Activated naive CD4-positive, alpha-beta T cell treated with anti-CD3 and anti-CD28 coated beads for 36 hours (primary cell): ENCODE results near the gene TRAF5. TPM values are rescaled to one million over a fixed set of nuclear protein-coding genes. Genes with fewer than 3 reads are reported as not detected.
"Not testable (repeated sequence)": the region's sequence is repeated elsewhere in the genome, so short reads cannot be mapped to it uniquely, and the experiment has no call there.

Source experiments
- CTCF ChIA-PET: fragments of 350-600 bp; sonication (Branson Sonifier 250); formaldehyde crosslinking; loops from one replicate; lab custom pipeline; 2021; ENCODE audit warnings: antibody characterized with exemption; lab: Charles Lee
- DNase-seq: peaks from one replicate; pipeline ENCODE4 v3.0.0-alpha.2; 2020
- H3K27ac Mint-ChIP-seq: one replicate; pipeline ENCODE4 v1.8.0; 2021; ENCODE audit warnings: mild to moderate bottlenecking, mixed read lengths
- H3K27me3 Mint-ChIP-seq: one replicate; pipeline ENCODE4 v1.8.0; 2021; ENCODE audit warnings: low read depth, mixed read lengths
- H3K36me3 Mint-ChIP-seq: one replicate; pipeline ENCODE4 v1.8.0; 2021; ENCODE audit warnings: low read depth, mixed read lengths
- H3K4me1 Mint-ChIP-seq: one replicate; pipeline ENCODE4 v1.8.0; 2021; ENCODE audit warnings: low read depth, mixed read lengths
- H3K4me3 Mint-ChIP-seq: one replicate; pipeline ENCODE4 v1.8.0; 2021; ENCODE audit warnings: mild to moderate bottlenecking, moderate library complexity, mixed read lengths
- H3K9me3 Mint-ChIP-seq: one replicate; pipeline ENCODE4 v1.8.0; 2021; ENCODE audit warnings: mixed read lengths
- intact Hi-C: fragments of 100-400 bp; cut with micrococcal nuclease; formaldehyde crosslinking; loops from one replicate; pipeline ENCODE4 v1.15.1; 2023
- total RNA-seq, 2 experiments: library from RNA; stranded (reverse); gene quantifications; one replicate each; pipeline ENCODE4 v1.2.3, GENCODE V29; 2021

The TRAF5 gene
- total RNA-seq, 2 experiments from 2014 or later: 16.1 to 18.8 TPM

DNA sequence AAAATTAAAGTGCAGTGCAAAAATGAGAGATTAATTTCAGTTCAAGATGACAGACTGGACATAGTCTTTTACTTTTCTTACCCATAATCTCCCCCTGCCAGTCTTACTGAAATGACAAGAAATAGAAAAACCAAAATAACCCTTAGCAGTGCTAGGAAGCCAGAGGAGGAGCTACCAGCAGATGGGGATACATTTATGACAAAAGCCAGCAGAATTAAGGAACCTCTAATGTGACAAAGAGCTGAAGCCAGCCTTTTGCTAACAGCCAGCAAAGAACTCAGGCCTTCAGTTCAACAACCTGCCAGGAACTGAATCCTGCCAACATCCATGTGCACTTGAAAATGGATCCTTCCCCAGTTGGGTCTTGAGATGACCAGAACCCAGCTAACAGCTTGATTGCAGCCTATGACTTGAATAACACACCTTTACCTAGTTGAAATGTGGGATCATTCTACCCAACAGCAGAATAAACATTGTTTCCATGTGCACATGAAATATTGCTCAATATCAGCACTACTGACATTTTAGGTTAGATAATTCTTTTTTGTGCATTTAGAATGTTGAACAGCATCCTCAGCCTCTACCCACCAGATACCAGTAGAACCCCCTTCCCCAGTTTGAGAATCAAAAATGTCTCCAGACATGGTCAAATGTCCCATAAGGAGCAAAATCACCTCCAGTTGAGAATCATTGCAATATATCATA, 7.9 kb upstream of the TRAF5 start:
- H3K27me3 Mint-ChIP-seq: no peaks in the 10 kb centered on the region
- peaks cover 30% of the 10 kb centered on the region for H3K4me1 Mint-ChIP-seq
- intact Hi-C loops: no loop called here

DNA sequence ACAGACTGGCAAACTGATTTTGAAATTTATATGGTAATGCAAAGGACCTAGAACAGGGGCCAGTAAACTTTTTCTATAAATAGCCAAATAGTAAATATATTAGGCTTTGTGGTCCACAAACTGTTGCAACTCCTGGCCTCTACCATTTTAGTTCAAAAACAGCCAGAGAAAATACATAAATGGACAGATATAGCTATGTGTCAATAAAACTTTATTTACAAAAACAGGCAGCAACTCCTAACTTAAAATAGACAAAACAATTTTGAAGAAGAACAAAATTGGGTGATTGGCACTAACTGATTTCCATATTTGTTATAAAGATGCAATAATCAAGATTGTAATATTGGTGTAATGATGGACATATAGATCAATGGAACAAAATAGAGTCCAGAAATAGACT, 6.7 kb upstream of the TRAF5 start:
- H3K4me3 Mint-ChIP-seq: no peak overlapping the region
- H3K9me3 Mint-ChIP-seq: no peaks in the 10 kb centered on the region
- no peaks in the 10 kb centered on the region for H3K36me3 Mint-ChIP-seq
- no peak overlapping the region for H3K27ac Mint-ChIP-seq
- no peak for DNase-seq
- intact Hi-C loops: loop anchor here (5.0 to 10.0 kb wide), 3 partner anchors 615 to 967 kb away; partner anchors contain the start of gene PPP2R5A
- H3K4me1 Mint-ChIP-seq: peaks cover 40% of the 10 kb centered on the region
- H3K27me3 Mint-ChIP-seq: no peaks in the 10 kb centered on the region
- CTCF ChIA-PET: no interaction called here

More for the DNA sequence above, 7.9 kb upstream of the TRAF5 start:
- Mint-ChIP-seq H3K4me3 (no peak overlapping the region), H3K27ac (no peak overlapping the region), H3K36me3 (no peaks in the 10 kb centered on the region), H3K9me3 (no peaks in the 10 kb centered on the region)
- CTCF ChIA-PET: interaction anchor here (1.1 kb wide), 1 partner anchor 151 kb away, joined by 3 read pairs; no protein-coding TSS in a partner anchor
- DNase-seq: no peak

DNA sequence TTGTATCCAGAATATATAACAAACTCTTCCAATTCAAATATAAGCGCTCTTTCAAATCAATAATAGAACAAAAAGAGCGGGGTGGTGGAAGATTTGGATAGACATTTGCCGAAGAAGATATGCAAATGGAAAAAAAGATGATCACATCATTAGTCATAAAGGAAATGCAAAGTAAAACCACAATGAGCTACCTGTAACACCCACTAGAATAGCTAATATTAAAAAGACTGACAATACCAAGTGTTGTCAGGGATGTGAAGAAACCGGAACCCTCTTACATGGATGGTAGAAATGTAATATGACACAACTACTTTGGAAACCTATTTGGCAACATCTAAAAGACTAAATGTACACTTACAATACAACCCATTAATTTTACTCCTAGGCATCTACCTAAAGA, 5.7 kb upstream of the TRAF5 start:
- DNase-seq: no peak
- Mint-ChIP-seq H3K9me3 (no peaks in the 10 kb centered on the region), H3K36me3 (no peaks in the 10 kb centered on the region), H3K4me1 (peaks cover 49% of the 10 kb centered on the region), H3K27me3 (no peaks in the 10 kb centered on the region), H3K4me3 (no peak overlapping the region), H3K27ac (no peak overlapping the region)
- CTCF ChIA-PET: interaction anchor here (1.2 to 1.4 kb wide), 2 partner anchors 11 to 96 kb away, joined by 3 read pairs; no protein-coding TSS in a partner anchor
- intact Hi-C loops: loop anchor here (1.0 to 10.0 kb wide), 5 partner anchors 16 to 966 kb away; partner anchors contain the start of gene PPP2R5A

DNA sequence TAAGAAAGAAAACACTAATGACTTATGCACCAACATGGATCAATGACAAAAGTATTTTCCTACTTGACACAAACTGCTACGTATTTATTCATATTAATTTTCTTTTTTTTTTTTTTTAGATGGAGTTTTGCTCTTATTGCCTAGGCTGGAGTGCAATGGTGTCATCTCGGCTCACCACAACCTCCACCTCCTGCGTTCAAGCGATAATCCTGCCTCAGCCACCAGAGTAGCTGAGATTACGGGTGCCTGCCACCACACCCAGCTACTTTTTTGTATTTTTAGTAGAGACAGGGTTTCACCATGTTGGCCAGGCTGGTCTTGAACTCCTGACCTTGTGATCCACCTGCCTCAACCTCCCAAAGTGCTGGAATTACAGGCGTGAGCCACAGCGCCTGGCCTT, 5.0 kb upstream of the TRAF5 start:
- H3K4me1 Mint-ChIP-seq: peaks cover 53% of the 10 kb centered on the region
- not testable (repeated sequence) for H3K4me3 Mint-ChIP-seq, H3K36me3 Mint-ChIP-seq, H3K27ac Mint-ChIP-seq, H3K9me3 Mint-ChIP-seq, H3K27me3 Mint-ChIP-seq, DNase-seq
- CTCF ChIA-PET: interaction anchor here (1.2 to 3.8 kb wide), 3 partner anchors 11 to 192 kb away, joined by 3 to 38 read pairs (median 3); no protein-coding TSS in a partner anchor
- intact Hi-C loops: loop anchor here (1.0 to 10.0 kb wide), 7 partner anchors 16 to 966 kb away; partner anchors contain the start of genes PPP2R5A and SLC30A1

DNA sequence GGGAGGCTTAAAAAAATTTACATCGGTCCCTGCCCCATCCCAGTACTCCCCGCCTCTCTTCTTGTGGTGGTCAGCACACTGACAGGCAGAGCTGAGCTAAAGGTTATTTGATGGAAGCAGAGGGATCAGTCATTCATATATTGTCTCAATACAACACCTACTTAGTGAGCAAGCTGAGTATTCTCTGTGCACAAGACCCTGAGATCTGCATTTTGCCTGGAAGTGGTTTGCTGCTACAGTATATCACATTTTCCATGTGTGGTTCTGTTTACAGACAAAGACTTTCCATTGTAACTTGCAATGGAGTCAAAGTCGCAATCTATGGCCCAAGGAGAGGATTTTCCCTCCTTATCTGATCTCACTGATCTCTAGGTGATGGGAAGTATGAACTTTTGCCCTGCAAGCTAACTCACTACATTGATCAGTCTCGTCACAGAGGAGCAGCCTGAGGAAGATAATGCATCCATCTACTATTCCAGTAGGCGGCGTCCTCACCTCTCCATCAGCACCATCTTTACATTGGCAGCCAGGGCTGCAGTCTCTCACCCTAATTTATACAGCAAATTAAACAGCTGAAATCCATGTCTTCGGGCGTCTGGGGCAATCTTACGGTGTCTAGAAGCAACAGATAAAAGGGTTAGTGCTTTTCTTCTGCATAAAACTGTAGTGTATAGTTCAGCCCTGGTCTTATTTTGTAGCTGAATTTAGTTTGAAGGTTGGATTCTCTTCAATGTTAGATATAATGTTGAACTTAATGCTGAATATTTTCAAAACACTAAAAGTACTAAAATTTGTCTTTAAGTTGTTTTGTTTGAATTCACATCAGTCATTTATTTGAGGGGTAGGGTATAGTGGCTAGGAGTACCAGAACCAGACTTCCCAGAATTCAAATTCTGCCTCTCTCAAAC, 3.2 kb upstream of the TRAF5 start:
- H3K36me3 Mint-ChIP-seq: no peaks in the 10 kb centered on the region
- H3K4me3 Mint-ChIP-seq: no peak overlapping the region
- H3K4me1 Mint-ChIP-seq: peaks cover 58% of the 10 kb centered on the region
- DNase-seq: peak; percentile 85
- H3K9me3 Mint-ChIP-seq: no peaks in the 10 kb centered on the region
- no peaks in the 10 kb centered on the region for H3K27me3 Mint-ChIP-seq
- no peak overlapping the region for H3K27ac Mint-ChIP-seq
- intact Hi-C loops: loop anchor here (1.0 to 10.0 kb wide), 11 partner anchors 29 to 964 kb away; partner anchors contain the start of genes PPP2R5A, RCOR3 and SLC30A1
- CTCF ChIA-PET: interaction anchor here (0.7 to 3.8 kb wide), 38 partner anchors 9 to 329 kb away, joined by 3 to 38 read pairs (median 5); no protein-coding TSS in a partner anchor

DNA sequence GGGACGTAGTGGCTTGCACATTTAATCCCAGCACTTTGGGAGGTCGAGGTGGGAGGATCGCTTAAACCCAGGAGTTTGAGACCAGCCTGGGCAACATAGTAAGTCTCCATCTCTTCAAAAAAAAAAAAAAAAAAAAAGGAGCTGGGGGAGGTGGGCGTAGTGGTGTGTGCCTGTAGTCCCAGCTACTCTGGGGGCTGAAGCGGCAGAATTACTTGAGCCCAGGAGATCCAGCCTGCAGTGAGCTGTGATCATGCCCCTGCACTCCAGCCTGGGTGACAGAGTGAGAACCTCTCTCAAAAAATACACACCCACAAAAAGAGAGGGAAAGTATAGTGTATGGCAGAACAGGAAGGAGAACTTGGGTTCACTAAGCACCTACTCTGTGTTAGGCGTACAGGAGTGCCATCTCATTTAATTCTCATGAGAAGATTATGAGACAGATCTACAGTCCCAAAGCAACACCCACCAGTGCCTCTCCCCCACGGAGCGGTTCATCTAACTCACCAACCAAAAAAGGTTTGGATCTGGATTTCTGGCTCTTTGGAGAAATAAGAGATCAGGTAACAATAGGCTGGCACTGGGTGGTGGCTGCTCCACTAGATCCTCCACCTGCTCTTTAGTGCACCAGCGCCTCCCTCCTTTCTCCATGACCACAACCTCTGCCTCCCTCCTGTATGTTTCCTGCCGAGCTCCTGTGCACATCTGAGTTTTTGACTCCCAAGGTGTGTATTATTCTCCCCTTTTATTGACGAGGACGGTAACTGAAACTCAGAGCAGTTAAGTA, 1.4 kb upstream of the TRAF5 start:
- CTCF ChIA-PET: interaction anchor here (0.6 to 3.8 kb wide), 7 partner anchors 10 to 189 kb away, joined by 3 to 38 read pairs (median 3); no protein-coding TSS in a partner anchor
- Mint-ChIP-seq H3K4me3 (peak overlapping the region; percentile 31), H3K9me3 (no peaks in the 10 kb centered on the region), H3K27ac (no peak overlapping the region), H3K27me3 (no peaks in the 10 kb centered on the region), H3K36me3 (no peaks in the 10 kb centered on the region), H3K4me1 (peaks cover 74% of the 10 kb centered on the region)
- DNase-seq: no peak
- intact Hi-C loops: loop anchor here (5.0 to 10.0 kb wide), 4 partner anchors 352 to 962 kb away; partner anchors contain the start of genes NEK2 and PPP2R5A

DNA sequence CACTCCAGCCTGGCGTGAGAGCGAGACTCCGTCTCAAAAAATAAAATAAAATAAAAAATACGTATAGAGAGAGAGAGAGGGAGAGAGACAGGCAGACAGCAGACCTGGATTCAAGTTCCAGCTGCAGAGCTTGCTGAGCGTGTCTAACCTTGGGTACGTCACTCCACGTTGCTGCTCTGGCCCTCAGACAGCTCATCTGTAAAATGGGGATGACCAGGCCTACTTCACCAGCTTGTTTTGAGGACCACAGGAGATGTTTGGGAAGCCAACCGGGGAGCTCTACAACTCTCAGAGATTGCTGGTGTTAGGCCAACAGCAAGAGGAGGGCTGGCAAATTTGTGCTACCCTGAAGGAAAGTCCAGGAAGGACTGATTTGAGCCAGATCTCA, 499 bp upstream of the TRAF5 start:
- H3K9me3 Mint-ChIP-seq: no peaks in the 10 kb centered on the region
- H3K36me3 Mint-ChIP-seq: no peaks in the 10 kb centered on the region
- peak overlapping the region; percentile 86 for H3K4me3 Mint-ChIP-seq
- H3K4me1 Mint-ChIP-seq: peaks cover 78% of the 10 kb centered on the region
- CTCF ChIA-PET: interaction anchor here (0.7 to 2.1 kb wide), 8 partner anchors 9 to 188 kb away, joined by 3 to 6 read pairs (median 4); no protein-coding TSS in a partner anchor
- peak overlapping the region; percentile 58 for H3K27ac Mint-ChIP-seq
- intact Hi-C loops: loop anchor here (5.0 to 10.0 kb wide), 2 partner anchors 351 to 609 kb away; partner anchors contain the start of gene NEK2
- no peak for DNase-seq
- no peaks in the 10 kb centered on the region for H3K27me3 Mint-ChIP-seq

DNA sequence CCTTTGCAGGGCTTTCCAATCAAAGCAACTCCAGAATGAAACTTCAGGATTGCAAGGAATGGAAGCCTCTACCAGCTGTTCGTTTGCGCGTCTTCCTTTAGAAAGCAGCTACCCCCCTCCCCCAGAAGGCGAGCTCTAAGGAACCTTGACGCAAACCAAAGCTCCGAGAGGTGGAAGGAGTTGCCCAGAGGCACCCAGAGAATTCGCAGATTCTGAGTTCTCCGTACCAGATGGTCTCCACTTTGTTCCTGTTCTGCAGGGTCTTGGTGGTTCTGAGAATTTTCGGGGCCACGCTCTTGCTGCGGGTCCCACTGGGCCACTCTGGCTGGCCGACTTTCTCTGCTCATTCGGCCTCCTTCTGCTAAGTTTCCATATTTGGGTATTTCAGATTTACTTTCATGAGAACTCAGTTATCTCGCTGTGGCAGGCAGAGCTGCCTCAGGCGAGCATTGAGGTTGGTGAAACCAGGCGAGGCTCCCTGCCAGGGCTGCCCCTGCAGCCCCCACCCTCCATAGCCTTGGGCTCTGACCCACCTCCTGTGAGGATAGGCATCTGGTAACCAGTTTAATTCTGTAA, 801 bp downstream of the TRAF5 start:
- Mint-ChIP-seq H3K4me3 (peak overlapping the region; percentile 86), H3K27ac (peak overlapping the region; percentile 83), H3K4me1 (peaks cover 80% of the 10 kb centered on the region), H3K36me3 (no peaks in the 10 kb centered on the region), H3K9me3 (no peaks in the 10 kb centered on the region), H3K27me3 (no peaks in the 10 kb centered on the region)
- CTCF ChIA-PET: interaction anchor here (0.9 to 3.0 kb wide), 5 partner anchors 24 to 187 kb away, joined by 3 to 19 read pairs (median 3); no protein-coding TSS in a partner anchor
- intact Hi-C loops: loop anchor here (1.0 to 10.0 kb wide), 3 partner anchors 8 to 607 kb away; partner anchors contain the start of gene NEK2
- peak; percentile 50 for DNase-seq

DNA sequence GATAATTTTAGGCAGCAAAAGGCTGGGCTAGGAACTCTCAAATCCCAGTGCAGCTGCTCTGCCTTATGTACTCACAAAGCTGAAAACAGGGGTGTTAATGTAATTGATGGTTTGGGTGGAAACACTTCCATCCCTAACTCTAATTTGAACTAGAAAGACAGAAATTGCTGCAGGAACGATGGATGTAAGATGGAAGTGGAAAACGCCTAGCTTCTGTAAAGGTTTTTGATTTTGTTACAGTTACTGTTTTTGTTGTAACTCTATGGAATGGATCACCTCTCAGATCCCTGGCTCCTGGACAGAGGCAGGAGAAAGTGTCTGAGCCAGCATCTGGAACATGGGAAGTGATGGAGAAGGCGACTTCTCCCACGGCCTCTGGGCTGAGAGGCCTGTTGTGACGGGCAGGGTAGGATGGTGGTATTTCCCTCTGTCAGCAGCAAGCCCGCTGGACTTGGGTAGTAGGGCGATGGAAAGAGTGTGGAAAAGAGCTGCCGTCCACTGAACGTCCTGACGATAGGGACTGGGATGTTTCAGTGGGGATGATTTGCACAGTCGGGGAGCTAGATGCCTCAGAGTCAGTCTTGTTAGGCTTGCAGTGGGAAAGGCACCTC, 1.6 kb downstream of the TRAF5 start:
- no peak for DNase-seq
- CTCF ChIA-PET: interaction anchor here (0.6 to 3.0 kb wide), 7 partner anchors 12 to 186 kb away, joined by 3 to 19 read pairs (median 4); no protein-coding TSS in a partner anchor
- peak overlapping the region; percentile 86 for H3K4me3 Mint-ChIP-seq
- H3K27ac Mint-ChIP-seq: peak overlapping the region; percentile 83
- H3K27me3 Mint-ChIP-seq: no peaks in the 10 kb centered on the region
- no peaks in the 10 kb centered on the region for H3K9me3 Mint-ChIP-seq
- H3K4me1 Mint-ChIP-seq: peaks cover 80% of the 10 kb centered on the region
- intact Hi-C loops: loop anchor here (5.0 to 10.0 kb wide), 2 partner anchors 349 to 607 kb away; partner anchors contain the start of gene NEK2
- no peaks in the 10 kb centered on the region for H3K36me3 Mint-ChIP-seq

DNA sequence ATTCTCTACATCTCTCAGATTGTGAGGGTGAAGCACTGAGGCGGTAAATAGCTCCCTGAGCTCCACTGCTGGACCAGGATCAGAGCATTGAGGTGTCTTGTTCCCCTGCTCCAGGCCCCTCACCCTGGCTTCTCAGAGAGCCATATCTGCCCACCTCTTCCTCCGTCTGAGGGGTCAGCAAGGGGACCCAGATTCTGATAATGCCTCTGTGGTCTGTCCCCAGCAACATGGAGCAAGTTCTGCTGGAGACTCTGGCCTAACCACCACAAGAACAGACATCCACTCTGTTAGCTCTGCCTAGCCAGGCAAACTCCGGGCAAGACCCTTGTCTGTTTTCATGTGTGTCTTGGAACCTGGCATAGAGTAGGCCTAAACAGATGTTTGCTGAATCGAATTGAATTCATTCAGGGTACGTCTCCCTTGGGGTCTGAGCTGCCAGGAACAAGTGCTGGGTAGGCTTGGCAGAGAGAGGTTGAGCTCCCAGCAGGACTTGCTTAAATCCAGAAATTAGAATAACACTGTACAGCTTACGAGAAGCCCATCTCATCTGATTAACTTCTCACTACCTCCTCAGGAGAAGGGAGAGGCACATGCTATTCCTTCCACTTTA, 2.3 kb downstream of the TRAF5 start:
- peak overlapping the region; percentile 86 for H3K4me3 Mint-ChIP-seq
- no peak for DNase-seq
- H3K27ac Mint-ChIP-seq: peak overlapping the region; percentile 67
- no peaks in the 10 kb centered on the region for H3K27me3 Mint-ChIP-seq
- CTCF ChIA-PET: interaction anchor here (0.6 to 3.0 kb wide), 10 partner anchors 12 to 185 kb away, joined by 3 to 19 read pairs (median 4); no protein-coding TSS in a partner anchor
- peaks cover 76% of the 10 kb centered on the region for H3K4me1 Mint-ChIP-seq
- H3K36me3 Mint-ChIP-seq: no peaks in the 10 kb centered on the region
- no peaks in the 10 kb centered on the region for H3K9me3 Mint-ChIP-seq
- intact Hi-C loops: loop anchor here (5.0 to 10.0 kb wide), 2 partner anchors 348 to 606 kb away; partner anchors contain the start of gene NEK2
